Lower leg skin (tissue), 3 donors: ENCODE data around the gene COG5.

Experiments
- CTCF ChIP-seq, 3 donors: fragments of 450-650 bp; IDR thresholded peaks; one replicate each; pipeline ENCODE4 v1.5.1; 2016; ENCODE audit warnings: antibody characterized with exemption in 3 of 3, mild to moderate bottlenecking in 3 of 3, moderate library complexity in 2 of 3
- POLR2A ChIP-seq, 2 donors: fragments of 450-650 bp; IDR thresholded peaks; one replicate each; pipeline ENCODE4 v1.6.1; 2016 to 2017; ENCODE audit warnings: antibody characterized with exemption in 2 of 2, mild to moderate bottlenecking in 1 of 2, moderate library complexity in 1 of 2

GRCh38 chr7:107170051-107170915, 393.4 kb downstream of the COG5 start:
- TF ChIP-seq CTCF (IDR thresholded peaks at IDR 0.05) (no peak), POLR2A (IDR thresholded peaks at IDR 0.05) (no peak)
